Retinal pigment epithelial cell (primary cell): ENCODE data around the gene VPS26A.

Source experiments
- DNase-seq: peaks from one replicate; pipeline ENCODE4 v3.0.0-alpha.2; 2010; ENCODE audit warnings: low read depth
- H3K4me3 ChIP-seq: 2 replicates; pipeline ENCODE4 v1.5.1; 2011; ENCODE audit warnings: mild to moderate bottlenecking, low read length, control low read depth, moderate library complexity
- CTCF ChIP-seq: conservative IDR thresholded peaks from 2 replicates; pipeline ENCODE4 v1.5.1; 2011; ENCODE audit warnings: low read depth, low read length, control low read depth, inconsistent platforms

The VPS26A gene

GRCh38 chr10:69145329-69145728, 21.4 kb downstream of the VPS26A start:
- no peak overlapping the region for H3K4me3 ChIP-seq
- no peak for TF ChIP-seq CTCF
- DNase-seq, result no peak

GRCh38 chr10:69145864-69146263, 21.9 kb downstream of the VPS26A start:
- no peak for TF ChIP-seq CTCF
- H3K4me3 ChIP-seq, result no peak overlapping the region
- DNase-seq, result no peak

GRCh38 chr10:69146759-69147158, 22.8 kb downstream of the VPS26A start:
- TF ChIP-seq CTCF, result no peak
- H3K4me3 ChIP-seq, result no peak overlapping the region
- no peak for DNase-seq

- no peak for TF ChIP-seq CTCF
- no peak overlapping the region for H3K4me3 ChIP-seq
- no peak for DNase-seq
Observed at GRCh38 chr10:69151984-69152383, 28.0 kb downstream of the VPS26A start.

- no peak overlapping the region for H3K4me3 ChIP-seq
- no peak for TF ChIP-seq CTCF
Observed at GRCh38 chr10:69153227-69153626, 29.2 kb downstream of the VPS26A start.

GRCh38 chr10:69160809-69161241, 36.8 kb downstream of the VPS26A start:
- no peak for TF ChIP-seq CTCF
- no peak for DNase-seq
- no peak overlapping the region for H3K4me3 ChIP-seq

More at GRCh38 chr10:69153227-69153626, 29.2 kb downstream of the VPS26A start:
- no peak for DNase-seq

GRCh38 chr10:69168493-69168892, 44.5 kb downstream of the VPS26A start:
- no peak for TF ChIP-seq CTCF
- no peak overlapping the region for H3K4me3 ChIP-seq
- no peak for DNase-seq
